GM12875 (cell line): Measurements from ENCODE around the gene BLZF1.
"Not testable (repeated sequence)": the region's sequence is repeated elsewhere in the genome, so short reads cannot be mapped to it uniquely, and the experiment has no call there.

Source experiments
- H3K4me3 ChIP-seq: one replicate; pipeline ENCODE4 v1.5.1; 2011; ENCODE audit warnings: low read depth, low read length, control low read depth
- CTCF ChIP-seq: IDR thresholded peaks from 2 replicates; pipeline ENCODE4 v1.5.1; 2011; ENCODE audit warnings: low read depth, mild to moderate bottlenecking, control low read depth, inconsistent platforms, low read length, moderate library complexity, borderline replicate concordance; ENCODE audit not compliant: insufficient read depth

The BLZF1 gene

DNA sequence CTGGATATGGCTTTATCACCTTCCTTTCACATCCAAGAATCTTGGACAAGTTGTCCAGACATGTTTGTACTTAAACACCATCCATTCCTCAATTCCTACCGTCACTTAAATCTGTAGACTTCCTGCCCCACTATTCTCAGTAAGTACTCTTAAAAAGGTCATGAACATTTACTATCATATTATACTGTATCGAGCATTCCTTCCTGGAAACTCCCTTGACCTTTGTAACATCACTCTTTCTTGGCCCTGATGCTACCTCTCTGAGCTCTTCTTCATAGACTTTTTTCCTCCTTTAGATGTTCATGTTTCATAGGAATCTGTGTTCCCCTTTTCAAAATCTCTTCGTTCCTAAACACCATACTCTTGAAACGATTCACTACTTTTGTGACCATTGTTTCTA, 15.5 kb downstream of the BLZF1 start:
- no peak for TF ChIP-seq CTCF
- H3K4me3 ChIP-seq, result no peak overlapping the region

DNA sequence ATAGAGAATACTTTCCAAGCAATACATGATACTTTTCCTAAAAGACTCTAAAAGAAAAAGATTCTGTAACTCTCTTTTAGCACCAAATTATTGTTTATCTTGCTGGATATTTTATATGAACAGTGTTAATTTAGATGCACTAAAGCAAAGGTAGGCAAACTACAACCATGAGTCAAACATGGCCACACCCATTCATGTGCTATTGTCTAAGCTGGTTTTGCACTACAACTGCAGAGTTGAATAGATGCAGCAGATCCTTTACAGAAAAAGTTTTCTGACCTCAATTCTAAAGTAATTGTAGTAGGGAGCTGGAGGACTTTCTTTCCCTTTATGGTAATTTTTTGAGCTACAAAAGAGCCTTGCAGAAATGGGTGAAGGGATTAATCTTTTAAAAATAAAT, 19.4 kb downstream of the BLZF1 start:
- no peak for TF ChIP-seq CTCF
- no peak overlapping the region for H3K4me3 ChIP-seq

DNA sequence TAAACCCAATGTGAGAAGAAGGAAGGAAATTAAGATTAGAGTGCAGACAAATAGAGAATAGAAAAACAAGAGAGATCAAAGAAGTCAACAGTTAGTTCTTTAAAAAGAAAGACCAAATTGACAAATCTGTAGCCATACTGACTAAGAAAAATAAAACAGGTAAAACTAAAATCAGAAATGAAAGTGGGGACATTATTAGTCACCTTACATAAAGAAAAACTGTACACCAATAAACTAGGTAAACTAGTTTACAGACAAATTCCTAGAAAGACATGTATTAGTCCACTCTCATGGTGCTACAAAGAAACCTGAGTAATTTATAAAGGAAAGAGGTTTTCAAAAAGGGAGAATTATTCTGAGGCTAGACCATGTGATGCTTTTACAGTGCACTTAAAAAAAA, 22.3 kb downstream of the BLZF1 start:
- H3K4me3 ChIP-seq, result no peak overlapping the region
- no peak for TF ChIP-seq CTCF

DNA sequence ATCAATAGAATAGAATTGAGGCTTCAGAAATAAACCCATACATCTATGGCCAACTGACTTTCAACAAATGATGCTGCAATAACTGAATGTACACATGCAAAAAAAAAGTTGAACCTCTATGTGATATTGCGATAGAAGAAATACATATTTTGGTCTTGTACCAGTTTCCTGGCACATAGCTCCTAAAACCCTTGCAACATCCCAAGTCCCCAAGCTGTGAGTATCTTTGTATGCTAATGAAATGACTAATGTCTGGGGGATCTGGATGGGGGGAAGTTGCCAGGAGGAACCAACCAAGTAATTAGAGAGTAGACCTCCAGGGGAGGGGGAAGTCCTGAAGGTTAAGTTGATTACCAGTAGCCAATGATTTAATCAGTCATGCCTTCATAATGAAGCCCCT, 24.4 kb downstream of the BLZF1 start:
- no peak for TF ChIP-seq CTCF
- no peak overlapping the region for H3K4me3 ChIP-seq

GRCh38 chr1:169395955-169396354, 28.0 kb downstream of the BLZF1 start:
- H3K4me3 ChIP-seq, result no peak overlapping the region
- TF ChIP-seq CTCF, result no peak

DNA sequence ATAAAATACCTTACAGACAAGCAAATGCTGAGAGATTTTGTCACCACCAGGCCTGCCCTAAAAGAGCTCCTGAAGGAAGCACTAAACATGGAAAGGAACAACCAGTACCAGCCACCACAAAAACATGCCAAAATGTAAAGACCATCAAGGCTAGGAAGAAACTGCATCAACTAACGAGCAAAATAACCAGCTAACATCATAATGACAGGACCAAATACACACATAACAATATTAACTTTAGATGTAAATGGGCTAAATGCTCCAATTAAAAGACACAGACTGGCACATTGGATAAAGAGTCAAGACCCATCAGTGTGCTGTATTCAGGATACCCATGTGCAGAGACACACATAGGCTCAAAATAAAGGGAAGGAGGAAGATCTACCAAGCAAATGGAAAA, 34.6 kb downstream of the BLZF1 start:
- not testable (repeated sequence) for H3K4me3 ChIP-seq

DNA sequence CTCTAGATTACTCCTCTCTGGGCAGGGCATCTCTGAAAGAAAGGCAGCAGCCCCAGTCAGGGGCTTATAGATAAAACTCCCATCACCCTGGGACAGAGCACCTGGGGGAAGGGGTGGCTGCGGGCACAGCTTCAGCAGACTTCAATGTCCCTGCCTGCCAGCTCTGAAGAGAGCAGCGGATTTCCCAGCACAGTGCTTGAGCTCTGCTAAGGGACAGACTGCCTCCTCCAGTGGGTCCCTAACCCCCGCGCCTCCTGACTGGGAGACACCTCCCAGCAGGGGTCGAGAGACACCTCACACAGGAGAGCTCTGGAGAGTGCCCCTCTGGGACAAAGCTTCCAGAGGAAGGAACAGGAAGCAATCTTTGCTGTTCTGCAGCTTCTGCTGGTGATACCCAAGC, 40.3 kb downstream of the BLZF1 start:
- H3K4me3 ChIP-seq, result not testable (repeated sequence)

- no peak overlapping the region for H3K4me3 ChIP-seq
- TF ChIP-seq CTCF, result no peak
These were observed 47.0 kb downstream of the BLZF1 start for GRCh38 chr1:169414952-169415351.
